ENCODE measurements around the gene UPF1. TPM values are rescaled to one million over a fixed set of nuclear protein-coding genes. Genes with fewer than 3 reads are reported as not detected.

UPF1 gene
- 100 to 1,000 TPM; 116 to 123 (median 118) TPM for total RNA-seq

GRCh38 chr19:18831524-18832305, at the start of gene UPF1:
Gene UPF1, plus strand, starts transcription at chr19:18831959. Its CDS starts 251 bp downstream, at chr19:18832210.
- peaks cover 36% of the 10 kb centered on the region for H3K4me1 Mint-ChIP-seq (ENCODE audit: low read depth)
- no peaks in the 10 kb centered on the region for H3K9me3 Mint-ChIP-seq
- ATAC-seq (peak; percentile 88 to 90), DNase-seq (peak; percentile 92)
- H3K27me3 Mint-ChIP-seq (ENCODE audit: low read depth), result no peaks in the 10 kb centered on the region
- peaks cover 17% of the 10 kb centered on the region for H3K36me3 Mint-ChIP-seq (ENCODE audit: insufficient read depth)
- peak within 1 kb of the TSS; percentile 92 for H3K4me3 Mint-ChIP-seq

GRCh38 chr19:18782559-18783225, 49.1 kb upstream of the UPF1 start:
- Mint-ChIP-seq H3K27me3 (ENCODE audit: low read depth) (peaks cover 29% of the 10 kb centered on the region), H3K36me3 (ENCODE audit: insufficient read depth) (no peaks in the 10 kb centered on the region), H3K4me3 (no peak overlapping the region), H3K4me1 (ENCODE audit: low read depth) (peaks cover 21% of the 10 kb centered on the region), H3K9me3 (no peaks in the 10 kb centered on the region)
- ATAC-seq (no peak), DNase-seq (no peak)

- Mint-ChIP-seq H3K4me3 (no peak overlapping the region), H3K36me3 (ENCODE audit: insufficient read depth) (no peaks in the 10 kb centered on the region), H3K4me1 (ENCODE audit: low read depth) (peaks cover 29% of the 10 kb centered on the region), H3K27me3 (ENCODE audit: low read depth) (peaks cover 42% of the 10 kb centered on the region), H3K9me3 (no peaks in the 10 kb centered on the region)
- DNase-seq (no peak), ATAC-seq (no peak)
Measured at GRCh38 chr19:18783958-18784785, 47.6 kb upstream of the UPF1 start.

- H3K4me1 Mint-ChIP-seq (ENCODE audit: low read depth), result peaks cover 34% of the 10 kb centered on the region
- no peaks in the 10 kb centered on the region for H3K36me3 Mint-ChIP-seq (ENCODE audit: insufficient read depth)
- no peak for ATAC-seq
- no peaks in the 10 kb centered on the region for H3K9me3 Mint-ChIP-seq
- H3K4me3 Mint-ChIP-seq, result no peak overlapping the region
- DNase-seq, result no peak
- H3K27me3 Mint-ChIP-seq (ENCODE audit: low read depth), result peaks cover 48% of the 10 kb centered on the region
Measured at GRCh38 chr19:18784786-18785120, 47.0 kb upstream of the UPF1 start.

GRCh38 chr19:18785179-18786124, 46.3 kb upstream of the UPF1 start:
- DNase-seq (peak; percentile 55), ATAC-seq (peak; percentile 72 to 76)
- Mint-ChIP-seq H3K9me3 (no peaks in the 10 kb centered on the region), H3K4me3 (peak overlapping the region; percentile 21), H3K27me3 (ENCODE audit: low read depth) (peaks cover 53% of the 10 kb centered on the region), H3K4me1 (ENCODE audit: low read depth) (peaks cover 38% of the 10 kb centered on the region), H3K36me3 (ENCODE audit: insufficient read depth) (no peaks in the 10 kb centered on the region)

GRCh38 chr19:18788529-18789421, 43.0 kb upstream of the UPF1 start:
- peak overlapping the region; percentile 71 for H3K4me3 Mint-ChIP-seq

GRCh38 chr19:18789422-18789869, 42.3 kb upstream of the UPF1 start:
- Mint-ChIP-seq H3K36me3 (ENCODE audit: insufficient read depth) (no peaks in the 10 kb centered on the region), H3K27me3 (ENCODE audit: low read depth) (peaks cover 75% of the 10 kb centered on the region)

More at GRCh38 chr19:18788529-18789421, 43.0 kb upstream of the UPF1 start:
- Mint-ChIP-seq H3K36me3 (ENCODE audit: insufficient read depth) (no peaks in the 10 kb centered on the region), H3K9me3 (no peaks in the 10 kb centered on the region), H3K27me3 (ENCODE audit: low read depth) (peaks cover 77% of the 10 kb centered on the region), H3K4me1 (ENCODE audit: low read depth) (peaks cover 40% of the 10 kb centered on the region)
- ATAC-seq (no peak), DNase-seq (no peak)

GRCh38 chr19:18789883-18790565, 41.7 kb upstream of the UPF1 start:
- ATAC-seq (peak; percentile 29 to 38), DNase-seq (no peak)
- Mint-ChIP-seq H3K9me3 (no peaks in the 10 kb centered on the region), H3K4me1 (ENCODE audit: low read depth) (peaks cover 36% of the 10 kb centered on the region), H3K4me3 (peak overlapping the region; percentile 74), H3K36me3 (ENCODE audit: insufficient read depth) (no peaks in the 10 kb centered on the region), H3K27me3 (ENCODE audit: low read depth) (peaks cover 78% of the 10 kb centered on the region)

More at GRCh38 chr19:18789422-18789869, 42.3 kb upstream of the UPF1 start:
- Mint-ChIP-seq H3K4me1 (ENCODE audit: low read depth) (peaks cover 37% of the 10 kb centered on the region), H3K9me3 (no peaks in the 10 kb centered on the region), H3K4me3 (peak overlapping the region; percentile 71)
- DNase-seq (no peak), ATAC-seq (no peak)

GRCh38 chr19:18790566-18791314, 41.0 kb upstream of the UPF1 start, which contains the start of gene COMP:
Gene COMP, minus strand, starts transcription at chr19:18791305. Its CDS starts 36 bp downstream, at chr19:18791269.
- Mint-ChIP-seq H3K9me3 (no peaks in the 10 kb centered on the region), H3K4me1 (ENCODE audit: low read depth) (peaks cover 32% of the 10 kb centered on the region), H3K36me3 (ENCODE audit: insufficient read depth) (no peaks in the 10 kb centered on the region), H3K4me3 (peak within 1 kb of the TSS; percentile 74), H3K27me3 (ENCODE audit: low read depth) (peaks cover 77% of the 10 kb centered on the region)
- DNase-seq, result no peak
- ATAC-seq, result peak in 1 of 2 donors; percentile 11

GRCh38 chr19:18791315-18791678, 40.5 kb upstream of the UPF1 start:
- Mint-ChIP-seq H3K27me3 (ENCODE audit: low read depth) (peaks cover 75% of the 10 kb centered on the region), H3K9me3 (no peaks in the 10 kb centered on the region), H3K4me3 (no peak overlapping the region), H3K36me3 (ENCODE audit: insufficient read depth) (no peaks in the 10 kb centered on the region), H3K4me1 (ENCODE audit: low read depth) (peaks cover 26% of the 10 kb centered on the region)
- ATAC-seq, result no peak
- DNase-seq, result no peak

- no peak overlapping the region for H3K4me3 Mint-ChIP-seq
- no peak for DNase-seq
- no peaks in the 10 kb centered on the region for H3K36me3 Mint-ChIP-seq (ENCODE audit: insufficient read depth)
- H3K27me3 Mint-ChIP-seq (ENCODE audit: low read depth), result peaks cover 74% of the 10 kb centered on the region
- no peak for ATAC-seq
- H3K9me3 Mint-ChIP-seq, result no peaks in the 10 kb centered on the region
- peaks cover 19% of the 10 kb centered on the region for H3K4me1 Mint-ChIP-seq (ENCODE audit: low read depth)
Measured at GRCh38 chr19:18792661-18793060, 39.1 kb upstream of the UPF1 start.
